Measurements from ENCODE around the gene LSM3.

LSM3 gene

GRCh38 chr3:14178247-14179113 is at the start of gene LSM3, which contains the start of gene XPC:
LSM3 (plus strand) TSS chr3:14178817; CDS start chr3:14178861, 44 bp downstream.
XPC (minus strand) TSS chr3:14178601; CDS start chr3:14178568, 33 bp downstream.
- peak; percentile 78 to 90 for DNase-seq

- DNase-seq = no peak
Observed at GRCh38 chr3:14129296-14129695, 49.3 kb upstream of the LSM3 start.

- no peak for DNase-seq
Observed at GRCh38 chr3:14130230-14130629, 48.4 kb upstream of the LSM3 start.

DNA sequence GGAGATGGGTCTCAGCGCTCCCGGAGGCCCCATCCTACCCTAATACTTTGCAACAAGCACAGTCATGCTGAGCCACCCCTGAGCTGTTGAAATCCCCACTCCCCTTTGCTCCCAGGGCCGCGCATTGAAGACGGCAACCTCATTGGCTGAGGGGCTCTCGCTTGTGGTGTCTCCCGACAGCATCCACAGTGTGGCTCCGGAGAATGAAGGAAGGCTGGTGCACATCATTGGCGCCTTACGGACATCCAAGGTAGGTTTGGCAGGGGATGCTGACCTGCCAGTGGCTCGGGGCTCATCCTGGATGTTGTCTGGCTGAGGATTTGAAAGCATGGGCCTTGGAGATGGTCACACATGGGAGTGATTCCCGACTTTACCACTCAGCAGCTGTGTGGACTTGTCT is 47.9 kb upstream of the LSM3 start:
- no peak for DNase-seq

DNA sequence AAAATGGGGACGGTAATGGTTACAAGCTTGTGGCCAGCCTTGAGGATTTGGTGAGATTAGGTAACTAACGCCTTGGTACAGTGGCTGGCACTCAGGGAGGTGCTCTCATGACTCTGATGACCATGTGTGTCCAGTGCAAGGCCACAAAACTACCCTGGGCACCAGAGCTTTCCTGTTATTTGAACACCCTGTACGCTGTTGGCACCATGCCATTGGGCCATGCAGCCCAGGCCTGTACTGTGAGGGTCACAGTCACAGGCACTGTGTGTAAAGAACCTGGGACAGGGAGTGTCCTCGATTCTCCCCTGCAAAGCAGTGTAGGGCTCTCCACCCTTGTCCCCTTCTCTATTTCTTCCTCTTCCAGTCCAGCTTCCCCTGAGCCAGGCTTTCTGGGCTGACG is 47.5 kb upstream of the LSM3 start:
- no peak for DNase-seq

- no peak for DNase-seq
Observed at GRCh38 chr3:14132120-14132519, 46.5 kb upstream of the LSM3 start.

DNA sequence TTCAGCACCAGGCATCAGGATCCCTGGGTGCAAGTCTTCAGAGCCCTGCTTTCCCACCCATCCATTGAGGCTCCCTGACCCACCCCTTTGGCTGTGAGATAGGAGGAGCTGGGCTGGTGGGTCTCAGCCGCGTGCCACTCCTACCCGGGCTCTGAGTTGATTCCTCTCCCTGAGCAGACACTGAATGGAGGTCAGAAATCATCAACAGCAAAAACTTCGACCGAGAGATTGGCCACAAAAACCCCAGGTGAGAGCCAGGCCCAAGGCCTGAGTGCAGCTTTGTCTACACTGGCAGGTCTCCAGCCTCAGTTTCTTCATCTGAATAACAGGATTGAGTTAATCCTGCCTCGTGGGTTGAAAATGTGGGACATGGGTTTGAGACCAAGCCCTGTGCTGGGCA is 45.9 kb upstream of the LSM3 start:
- no peak for DNase-seq

GRCh38 chr3:14133188-14133800 is 45.3 kb upstream of the LSM3 start:
- DNase-seq = no peak

- no peak for DNase-seq
Observed at GRCh38 chr3:14133876-14134275, 44.7 kb upstream of the LSM3 start.

DNA sequence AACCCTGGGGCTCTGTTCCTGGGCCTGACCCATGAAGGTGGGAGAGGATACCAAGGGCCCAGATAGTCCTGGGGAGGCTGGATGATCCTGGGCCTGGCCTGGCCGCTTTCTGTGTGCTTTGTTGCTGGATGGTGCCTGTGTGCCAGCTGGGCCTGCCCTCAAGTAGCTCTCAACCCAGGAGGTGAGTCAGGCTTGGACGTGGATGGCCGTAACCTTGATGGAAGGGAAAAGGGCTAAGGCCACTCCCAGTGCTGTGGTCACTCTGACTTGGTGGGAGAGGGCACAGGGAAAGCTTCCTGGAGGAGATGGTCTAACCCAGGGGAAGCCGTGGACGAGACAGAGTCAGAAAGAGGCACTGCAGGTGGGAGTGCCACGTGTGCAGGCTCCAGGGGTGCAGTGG is 44.3 kb upstream of the LSM3 start:
- no peak for DNase-seq

- no peak for DNase-seq
Observed at GRCh38 chr3:14135581-14135980, 43.0 kb upstream of the LSM3 start.

DNA sequence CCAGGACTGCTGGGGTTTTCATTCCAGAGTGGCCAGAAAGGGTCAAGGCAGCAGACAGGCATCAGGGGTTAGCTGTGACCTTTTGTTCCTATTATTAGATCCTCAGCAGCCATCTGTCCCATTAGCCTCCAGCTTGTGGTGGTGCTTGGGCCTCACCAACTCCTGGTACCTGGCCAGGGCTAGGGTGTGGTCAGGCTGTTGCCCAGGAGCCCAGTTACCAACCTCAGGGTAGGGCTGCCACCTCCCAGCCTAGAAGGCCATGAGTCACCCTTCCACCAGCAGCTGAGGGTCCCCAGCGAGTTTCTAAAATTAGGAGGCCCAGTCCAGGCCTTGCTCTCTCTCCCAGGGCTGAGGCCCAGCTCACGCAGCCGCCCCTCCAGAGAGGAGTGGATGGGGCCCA is 41.6 kb upstream of the LSM3 start:
- DNase-seq = no peak

- no peak for DNase-seq
Observed at GRCh38 chr3:14137445-14137844, 41.2 kb upstream of the LSM3 start.

DNA sequence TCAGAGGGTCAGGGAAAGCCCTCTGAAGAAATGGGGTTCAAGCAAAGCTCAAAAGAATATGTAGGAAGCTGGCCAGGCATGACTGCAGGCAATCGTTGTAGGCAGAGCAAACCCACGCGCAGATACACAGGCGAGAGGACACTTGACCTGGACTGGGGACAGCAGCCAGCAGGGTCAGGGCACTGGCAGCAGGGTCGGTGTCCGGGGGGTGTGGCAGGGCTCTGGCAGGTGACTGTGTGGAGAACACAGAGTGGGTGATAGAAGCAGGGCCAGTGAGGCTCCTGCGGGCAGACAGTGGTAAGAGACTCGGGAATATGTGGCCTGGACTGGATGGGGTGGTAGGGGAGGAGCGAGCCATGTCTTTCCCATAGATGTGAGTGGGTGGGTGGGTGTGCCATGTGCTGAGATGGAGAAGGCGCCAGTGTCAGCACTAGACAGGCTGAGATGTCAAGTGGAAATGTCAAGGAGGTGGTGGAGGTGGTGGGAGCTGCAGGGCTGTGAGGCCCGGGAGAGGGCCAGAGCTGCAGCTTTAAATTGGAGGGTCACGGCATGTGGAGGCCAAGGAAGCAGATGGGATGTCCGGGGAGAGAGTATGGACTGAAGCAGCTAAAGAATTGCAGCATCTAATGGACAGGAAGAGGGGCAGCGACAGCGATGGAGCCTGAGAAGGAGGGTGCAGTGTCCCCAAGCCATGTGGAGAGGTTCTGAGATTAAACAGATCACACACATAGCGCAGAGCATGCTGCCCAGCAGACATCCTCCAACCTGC is 40.3 kb upstream of the LSM3 start:
- no peak for DNase-seq

DNA sequence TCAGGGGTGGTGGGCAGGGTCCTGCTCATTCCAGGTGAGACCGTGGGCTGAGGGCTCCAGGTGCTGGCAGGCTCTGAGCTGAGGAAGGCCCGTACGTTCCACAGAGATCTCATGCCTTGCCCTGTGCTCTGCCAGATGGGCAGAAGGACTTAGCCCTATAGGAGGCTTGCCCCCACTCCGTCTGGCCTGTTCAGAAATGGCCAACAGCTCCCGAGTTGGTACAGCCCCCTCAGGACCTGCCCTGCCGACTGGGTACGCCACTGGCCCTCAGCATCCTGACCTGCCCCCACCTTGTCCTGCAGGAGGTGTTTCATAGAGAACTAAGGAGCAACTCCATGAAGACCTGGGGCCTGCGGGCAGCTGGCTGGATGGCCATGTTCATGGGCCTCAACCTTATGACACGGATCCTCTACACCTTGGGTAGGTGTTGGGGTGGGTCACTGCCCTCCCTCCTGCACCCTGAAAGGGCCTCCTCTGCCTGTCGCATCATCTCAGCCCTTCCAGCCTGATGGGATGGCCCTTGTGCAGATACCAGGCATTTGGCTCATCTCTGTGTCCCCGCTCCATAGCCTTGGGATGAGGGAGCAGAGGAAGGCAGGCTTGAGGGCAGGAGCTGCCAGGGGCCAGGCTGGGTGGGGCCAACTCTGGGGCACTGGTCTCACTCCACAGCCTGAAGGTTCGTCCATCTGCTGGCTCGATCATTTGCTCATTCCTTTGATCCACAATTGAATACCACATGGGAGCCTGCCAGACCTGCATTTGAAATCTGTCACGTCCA is 39.5 kb upstream of the LSM3 start:
- DNase-seq = no peak

GRCh38 chr3:14139771-14140170 is 38.8 kb upstream of the LSM3 start:
- DNase-seq = no peak

GRCh38 chr3:14140668-14141067 is 37.9 kb upstream of the LSM3 start:
- DNase-seq = no peak

DNA sequence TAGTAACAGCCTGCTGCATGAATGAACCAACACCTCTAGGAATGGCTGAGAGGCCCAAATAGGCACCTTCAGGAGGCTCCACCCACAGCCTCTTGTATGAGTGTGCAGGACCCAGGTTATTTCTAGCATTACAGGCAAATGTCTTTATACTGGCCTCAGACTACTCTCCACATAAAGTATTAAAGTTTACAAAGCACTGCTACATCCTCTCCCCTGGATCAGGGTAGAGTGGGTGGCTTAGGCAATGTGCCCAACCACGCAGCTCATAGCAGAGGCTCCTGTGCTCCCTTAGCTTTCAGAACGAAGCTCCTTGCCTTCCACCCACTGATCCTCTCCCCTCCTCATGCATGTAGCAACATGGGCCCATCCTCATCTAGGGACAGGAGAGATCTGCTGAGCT is 37.5 kb upstream of the LSM3 start:
- no peak for DNase-seq

GRCh38 chr3:14141602-14142341 is 36.8 kb upstream of the LSM3 start:
- no peak for DNase-seq

DNA sequence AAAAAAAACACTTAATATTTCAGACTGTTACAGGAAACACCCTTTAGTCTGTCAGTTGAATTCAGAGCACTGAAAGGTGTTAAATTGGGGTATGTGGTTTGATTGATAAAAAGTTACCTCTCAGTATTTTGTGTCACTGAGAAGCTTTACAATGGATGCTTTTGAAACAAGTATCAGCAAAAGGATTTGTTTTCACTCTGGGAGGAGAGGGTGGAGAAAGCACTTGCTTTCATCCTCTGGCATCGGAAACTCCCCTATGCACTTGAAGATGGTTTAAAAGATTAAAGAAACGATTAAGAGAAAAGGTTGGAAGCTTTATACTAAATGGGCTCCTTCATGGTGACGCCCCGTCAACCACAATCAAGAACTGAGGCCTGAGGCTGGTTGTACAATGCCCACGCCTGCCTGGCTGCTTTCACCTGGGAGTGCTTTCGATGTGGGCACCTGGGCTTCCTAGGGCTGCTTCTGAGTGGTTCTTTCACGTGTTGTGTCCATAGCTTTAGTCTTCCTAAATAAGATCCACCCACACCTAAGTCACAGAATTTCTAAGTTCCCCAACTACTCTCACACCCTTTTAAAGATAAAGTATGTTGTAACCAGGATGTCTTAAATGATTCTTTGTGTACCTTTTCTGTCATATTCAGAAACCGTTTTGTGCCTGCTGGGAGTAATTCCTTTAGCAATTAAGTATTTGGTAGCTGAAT is 35.9 kb upstream of the LSM3 start:
- no peak for DNase-seq

Data from NCI-H1930 (cell line).